GM19328 (cell line): ENCODE data around the gene SUPT20HL1.
"Not testable (repeated sequence)": the region's sequence is repeated elsewhere in the genome, so short reads cannot be mapped to it uniquely, and the experiment has no call there.

Experiments used
- ATAC-seq: cut with Tn5 transposase; IDR thresholded peaks from one replicate; pipeline ENCODE4 v1.9.1; 2021; ENCODE audit warnings: mild to moderate bottlenecking, moderate library complexity; ENCODE audit not compliant: unreplicated experiment

SUPT20HL1 gene

GRCh38 chrX:24362089-24362745 lies 1.8 kb downstream of the SUPT20HL1 start:
- not testable (repeated sequence) for ATAC-seq

GRCh38 chrX:24363432-24364181 lies 3.2 kb downstream of the SUPT20HL1 start:
- ATAC-seq, result not testable (repeated sequence)

GRCh38 chrX:24364326-24364725 lies 3.9 kb downstream of the SUPT20HL1 start:
- no peak for ATAC-seq

- ATAC-seq, result no peak
Observed at GRCh38 chrX:24364851-24365538, 4.6 kb downstream of the SUPT20HL1 start.

GRCh38 chrX:24366762-24367400 lies 6.4 kb downstream of the SUPT20HL1 start:
- ATAC-seq, result not testable (repeated sequence)

- ATAC-seq, result no peak
Observed at GRCh38 chrX:24369816-24370215, 9.4 kb downstream of the SUPT20HL1 start.

- ATAC-seq, result peak; percentile 60
Observed at GRCh38 chrX:24371391-24371972, 11.0 kb downstream of the SUPT20HL1 start.

- no peak for ATAC-seq
Observed at GRCh38 chrX:24372021-24372763, 11.8 kb downstream of the SUPT20HL1 start.

GRCh38 chrX:24375600-24376131 lies 15.2 kb downstream of the SUPT20HL1 start:
- ATAC-seq, result no peak

GRCh38 chrX:24376403-24376802 lies 16.0 kb downstream of the SUPT20HL1 start:
- ATAC-seq, result no peak

- ATAC-seq, result no peak
Observed at GRCh38 chrX:24377195-24377594, 16.8 kb downstream of the SUPT20HL1 start.

GRCh38 chrX:24377911-24378468 lies 17.6 kb downstream of the SUPT20HL1 start:
- ATAC-seq, result no peak

- no peak for ATAC-seq
Observed at GRCh38 chrX:24378706-24379105, 18.3 kb downstream of the SUPT20HL1 start.

- no peak for ATAC-seq
Observed at GRCh38 chrX:24380262-24381187, 20.1 kb downstream of the SUPT20HL1 start.

GRCh38 chrX:24382315-24382714 lies 21.9 kb downstream of the SUPT20HL1 start:
- not testable (repeated sequence) for ATAC-seq

GRCh38 chrX:24387724-24388123 lies 27.3 kb downstream of the SUPT20HL1 start:
- ATAC-seq, result no peak

GRCh38 chrX:24391389-24391788 lies 30.9 kb downstream of the SUPT20HL1 start:
- no peak for ATAC-seq

GRCh38 chrX:24391843-24392242 lies 31.4 kb downstream of the SUPT20HL1 start:
- no peak for ATAC-seq

GRCh38 chrX:24392709-24393108 lies 32.3 kb downstream of the SUPT20HL1 start:
- no peak for ATAC-seq
